ENCODE results near the gene DGCR8. TPM values are rescaled to one million over a fixed set of nuclear protein-coding genes. Genes with fewer than 3 reads are reported as not detected.

The DGCR8 gene
- total and polyA plus RNA-seq, 4 donors, result 13.2 to 38.4 (median 26.2) TPM

DNA sequence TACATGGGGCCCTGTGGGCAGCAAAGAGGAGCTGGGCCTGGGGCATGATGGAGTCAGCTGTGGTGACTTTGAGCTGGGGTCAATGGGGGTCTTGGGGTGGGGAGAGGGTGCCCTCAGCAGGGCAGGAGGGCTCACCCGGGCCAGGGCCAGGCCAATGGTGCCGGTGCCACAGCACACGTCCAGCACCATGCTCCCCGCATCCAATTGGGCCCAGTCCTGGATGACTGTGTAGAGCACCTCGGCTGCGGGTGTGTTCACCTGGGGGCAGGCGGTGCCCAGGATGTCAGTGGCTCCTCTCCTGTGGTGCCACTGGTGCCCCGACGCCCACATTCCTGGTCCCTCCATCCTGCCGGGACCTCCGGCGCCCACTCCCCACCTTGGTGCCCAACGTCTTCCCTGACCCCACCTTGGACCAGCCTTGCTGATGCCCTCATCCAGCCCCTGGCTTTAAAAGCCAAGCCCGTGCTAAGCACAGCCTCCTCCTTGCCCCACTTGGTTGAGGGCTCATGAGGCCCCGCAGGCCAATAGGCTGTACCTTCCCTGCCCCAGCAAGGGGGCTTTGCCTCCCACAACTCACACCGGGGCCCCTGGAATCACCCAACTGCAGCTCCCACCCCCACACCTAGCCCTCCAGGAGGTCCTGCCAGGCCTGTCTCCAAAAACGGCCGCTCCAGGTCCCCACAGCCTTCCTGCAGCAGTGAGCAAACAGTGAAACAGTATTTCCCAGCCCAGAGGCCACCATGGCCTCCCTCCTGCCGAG, 33.7 kb downstream of the DGCR8 start:
- ATAC-seq (ENCODE audit: insufficient read depth, low FRiP score) (no peak), DNase-seq (no peak)
- Histone ChIP-seq H3K9me3 (ENCODE audit: control insufficient read depth in 4 of 4, insufficient read depth in 3 of 4, low read length in 3 of 4) (no peaks in the 10 kb centered on the region), H3K27me3 (ENCODE audit: control insufficient read depth in 3 of 3, insufficient read depth in 3 of 3, low read length in 2 of 3) (no peaks in the 10 kb centered on the region), H3K4me3 (no peak overlapping the region), H3K36me3 (ENCODE audit: control insufficient read depth in 4 of 4, insufficient read depth in 4 of 4, low read length in 4 of 4) (peaks cover 5 to 53% (median 12%) of the 10 kb centered on the region in 4 donors), H3K4me1 (ENCODE audit: control insufficient read depth in 5 of 5, insufficient read depth in 5 of 5, low read length in 5 of 5) (peaks cover 3 to 17% (median 3%) of the 10 kb centered on the region in 5 donors), H3K9ac (ENCODE audit: insufficient read depth in 1 of 2, low read length in 2 of 2) (no peak overlapping the region), H3K27ac (ENCODE audit: low read depth in 1 of 2, low read length in 1 of 2) (no peak overlapping the region)
- TF ChIP-seq, protein P1, sequence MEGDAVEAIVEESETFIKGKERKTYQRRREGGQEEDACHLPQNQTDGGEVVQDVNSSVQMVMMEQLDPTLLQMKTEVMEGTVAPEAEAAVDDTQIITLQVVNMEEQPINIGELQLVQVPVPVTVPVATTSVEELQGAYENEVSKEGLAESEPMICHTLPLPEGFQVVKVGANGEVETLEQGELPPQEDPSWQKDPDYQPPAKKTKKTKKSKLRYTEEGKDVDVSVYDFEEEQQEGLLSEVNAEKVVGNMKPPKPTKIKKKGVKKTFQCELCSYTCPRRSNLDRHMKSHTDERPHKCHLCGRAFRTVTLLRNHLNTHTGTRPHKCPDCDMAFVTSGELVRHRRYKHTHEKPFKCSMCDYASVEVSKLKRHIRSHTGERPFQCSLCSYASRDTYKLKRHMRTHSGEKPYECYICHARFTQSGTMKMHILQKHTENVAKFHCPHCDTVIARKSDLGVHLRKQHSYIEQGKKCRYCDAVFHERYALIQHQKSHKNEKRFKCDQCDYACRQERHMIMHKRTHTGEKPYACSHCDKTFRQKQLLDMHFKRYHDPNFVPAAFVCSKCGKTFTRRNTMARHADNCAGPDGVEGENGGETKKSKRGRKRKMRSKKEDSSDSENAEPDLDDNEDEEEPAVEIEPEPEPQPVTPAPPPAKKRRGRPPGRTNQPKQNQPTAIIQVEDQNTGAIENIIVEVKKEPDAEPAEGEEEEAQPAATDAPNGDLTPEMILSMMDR (IDR thresholded peaks at IDR 0.05; ENCODE audit: control extremely low read depth, extremely low read depth), result no peak
- 89 to 97% methylated on average over 17 to 19 of the region's 19 CpGs for WGBS, 2 donors

DNA sequence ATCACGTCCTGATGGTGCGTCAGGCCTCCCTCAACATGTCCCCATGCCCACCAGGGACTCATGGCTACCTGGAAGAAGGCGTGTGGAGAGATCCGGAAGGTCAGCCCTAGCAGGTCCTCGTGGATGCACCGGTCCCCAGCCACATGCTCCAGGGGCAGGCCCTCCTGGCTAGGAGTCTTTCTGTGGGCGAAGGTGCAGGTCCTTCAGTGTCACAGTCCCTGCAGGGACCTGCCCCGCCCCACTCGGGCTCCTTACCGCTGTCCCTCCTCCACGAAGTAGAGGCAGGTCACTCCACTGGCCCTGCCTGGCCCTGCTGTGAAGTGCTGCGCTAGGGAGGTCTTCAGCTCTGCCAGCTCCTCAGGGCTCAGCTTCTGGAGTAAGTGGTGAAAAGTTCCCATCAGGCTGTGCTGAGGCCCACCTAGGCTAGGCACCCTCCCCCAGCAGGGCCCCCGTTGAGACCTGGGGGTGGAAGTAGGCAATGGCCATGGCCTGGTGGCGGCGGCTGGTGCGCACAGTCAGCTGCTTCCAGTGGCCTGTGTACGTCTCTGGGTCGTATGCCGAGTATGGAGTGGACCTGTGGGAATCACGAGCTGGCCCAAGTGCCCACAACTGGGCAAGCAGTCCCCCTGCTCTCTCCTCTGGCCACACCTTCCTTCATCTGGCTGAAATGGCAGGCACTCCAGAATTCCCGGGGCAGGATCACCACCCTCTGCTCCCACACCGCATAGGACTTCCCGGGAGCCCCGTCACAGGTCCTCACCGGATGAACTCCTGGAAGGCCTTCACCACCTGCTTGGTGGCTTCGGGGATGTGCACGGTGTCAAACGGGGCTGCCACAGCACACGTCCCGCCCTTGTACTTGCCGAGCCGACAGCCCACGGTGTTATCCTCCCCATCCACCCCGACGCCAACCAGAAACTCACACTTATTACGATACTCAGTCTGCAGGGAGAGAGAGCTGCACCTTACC, 34.8 kb downstream of the DGCR8 start:
- TF ChIP-seq, protein P1 (IDR thresholded peaks at IDR 0.05; ENCODE audit: control extremely low read depth, extremely low read depth), result no peak
- H3K27ac ChIP-seq (ENCODE audit: low read depth in 1 of 2, low read length in 1 of 2), result no peak overlapping the region
- H3K9ac ChIP-seq (ENCODE audit: insufficient read depth in 1 of 2, low read length in 2 of 2), result no peak overlapping the region
- WGBS, 2 donors, result 93 to 95% methylated on average over 36 of the region's 36 CpGs
- H3K36me3 ChIP-seq (ENCODE audit: control insufficient read depth in 4 of 4, insufficient read depth in 4 of 4, low read length in 4 of 4), result peaks cover 4 to 45% (median 12%) of the 10 kb centered on the region in 4 donors
- no peak overlapping the region for H3K4me3 ChIP-seq
- no peaks in the 10 kb centered on the region for H3K9me3 ChIP-seq (ENCODE audit: control insufficient read depth in 4 of 4, insufficient read depth in 3 of 4, low read length in 3 of 4)
- DNase-seq, result no peak
- no peak for ATAC-seq (ENCODE audit: insufficient read depth, low FRiP score)
- peaks cover 3 to 24% (median 5%) of the 10 kb centered on the region in 5 donors for H3K4me1 ChIP-seq (ENCODE audit: control insufficient read depth in 5 of 5, insufficient read depth in 5 of 5, low read length in 5 of 5)
- no peaks in the 10 kb centered on the region for H3K27me3 ChIP-seq (ENCODE audit: control insufficient read depth in 3 of 3, insufficient read depth in 3 of 3, low read length in 2 of 3)

DNA sequence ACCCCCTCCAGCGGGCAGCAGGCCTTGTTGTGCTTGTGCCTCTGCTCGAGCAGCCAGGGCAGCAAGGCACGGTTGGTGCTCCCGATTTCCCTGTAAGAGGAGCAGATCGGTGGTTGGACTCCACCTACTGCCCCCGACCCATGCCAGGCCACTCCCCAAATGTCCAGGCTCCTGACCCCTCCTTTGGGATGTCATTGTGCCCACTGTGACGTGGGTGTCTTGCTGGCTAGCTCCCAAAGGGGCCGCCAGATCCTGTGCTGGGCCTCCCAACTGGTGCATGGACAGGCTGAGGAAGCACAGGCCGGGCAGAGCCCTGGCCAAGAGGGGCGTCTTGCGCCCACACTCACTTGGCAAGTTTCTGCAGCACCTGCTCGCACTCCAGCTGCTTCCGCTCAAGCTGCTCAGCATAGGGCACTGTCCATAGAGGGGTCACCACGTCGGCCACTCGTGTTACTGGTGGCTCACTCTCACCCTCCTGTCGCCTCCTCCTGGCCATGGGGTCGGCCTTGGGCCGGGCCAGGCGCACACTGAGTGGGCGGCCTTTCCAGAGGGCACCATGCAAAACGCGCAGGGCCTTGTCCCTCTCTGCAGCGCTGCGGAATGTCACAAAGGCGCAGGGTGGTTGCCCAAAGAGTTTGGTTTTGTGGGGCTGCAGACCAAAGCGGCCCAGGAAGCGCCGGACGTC, 35.8 kb downstream of the DGCR8 start, which contains the start of gene RANBP1:
Gene RANBP1, plus strand, starts transcription at position 414 of the 685 bp plus-strand sequence. Its CDS starts 81 bp downstream, at position 495.
- no peak for ATAC-seq (ENCODE audit: insufficient read depth, low FRiP score)
- Histone ChIP-seq H3K27ac (ENCODE audit: low read depth in 1 of 2, low read length in 1 of 2) (peak within 1 kb of the TSS; percentile 18 to 85), H3K36me3 (ENCODE audit: control insufficient read depth in 4 of 4, insufficient read depth in 4 of 4, low read length in 4 of 4) (peaks cover 2 to 46% (median 15%) of the 10 kb centered on the region in 4 donors), H3K4me3 (peak within 1 kb of the TSS; percentile 87), H3K9ac (ENCODE audit: insufficient read depth in 1 of 2, low read length in 2 of 2) (peak within 1 kb of the TSS; percentile 65 to 67), H3K27me3 (ENCODE audit: control insufficient read depth in 3 of 3, insufficient read depth in 3 of 3, low read length in 2 of 3) (no peaks in the 10 kb centered on the region), H3K4me1 (ENCODE audit: control insufficient read depth in 5 of 5, insufficient read depth in 5 of 5, low read length in 5 of 5) (peaks cover 3 to 24% (median 5%) of the 10 kb centered on the region in 5 donors), H3K9me3 (ENCODE audit: control insufficient read depth in 4 of 4, insufficient read depth in 3 of 4, low read length in 3 of 4) (no peaks in the 10 kb centered on the region)
- WGBS, 2 donors, result 76% methylated on average over 30 of the region's 30 CpGs
- DNase-seq, result no peak
- TF ChIP-seq, protein P1 (IDR thresholded peaks at IDR 0.05; ENCODE audit: control extremely low read depth, extremely low read depth), result no peak

Data from lung (tissue), 12 donors.